Activated CD8-positive, alpha-beta T cell treated with anti-CD3 and anti-CD28 coated beads, Interleukin-2, amount 10 ng/mL, durations not matched to agents 7 days and 5 days (primary cell): Measurements from ENCODE around the gene RIMOC1. TPM values are rescaled to one million over a fixed set of nuclear protein-coding genes. Genes with fewer than 3 reads are reported as not detected.

Experiments used
- total RNA-seq, 2 experiments: library from RNA; stranded (reverse); gene quantifications; one replicate each; pipeline ENCODE4 v1.2.3, GENCODE V29; 2021

RIMOC1 gene
- total RNA-seq, 2 experiments from 2014 or later: 19.9 to 20.8 TPM

Other genes starting within 250 kb of the RIMOC1 start
- gene OXCT1, start 33.9 kb upstream of the RIMOC1 start, total RNA-seq: 10 to 100 TPM; 59.3 to 61.0 TPM
- 10 to 100 TPM; 11.6 to 14.4 TPM for gene FBXO4, start 20.9 kb downstream of the RIMOC1 start, total RNA-seq